A673 (cell line): ENCODE results near the gene FAAH. TPM values are rescaled to one million over a fixed set of nuclear protein-coding genes. Genes with fewer than 3 reads are reported as not detected.

ENCODE experiments used
- BruUV-seq: library from RNA; stranded (reverse); fragments of 400-500 nt; replicated peaks from 2 replicates; lab custom pipeline; 2021; lab: Mats Ljungman, UMichigan
- CTCF ChIA-PET: fragments of 300-600 bp; sonication (Branson Sonifier 250); formaldehyde crosslinking; loops from one replicate; lab custom pipeline; 2022; ENCODE audit warnings: antibody characterized with exemption; lab: Charles Lee
- POLR2A ChIA-PET: fragments of 300-600 bp; sonication (Branson Sonifier 250); formaldehyde crosslinking; loops from one replicate; lab custom pipeline; 2022; ENCODE audit warnings: antibody characterized with exemption; ENCODE audit not compliant: low non-redundant PET; lab: Charles Lee
- DNase-seq: peaks from one replicate; pipeline ENCODE4 v3.0.0-alpha.2; 2015; ENCODE audit warnings: low spot score
- H3K27ac ChIP-seq: fragments of 200-600 bp; sonication (generic); 2 replicates; pipeline ENCODE4 v1.5.1; 2016; ENCODE audit warnings: mixed run types, low read depth, mild to moderate bottlenecking, mixed read lengths, antibody characterized with exemption, low read length; ENCODE audit not compliant: poor library complexity, severe bottlenecking
- H3K27me3 ChIP-seq: fragments of 200-600 bp; sonication (generic); replicated peaks from 2 replicates; pipeline ENCODE4 v1.6.1; 2017; ENCODE audit warnings: mixed run types, low read depth, mild to moderate bottlenecking, mixed read lengths, antibody characterized with exemption, low read length; ENCODE audit not compliant: insufficient read depth, poor library complexity
- H3K36me3 ChIP-seq: fragments of 200-600 bp; sonication (generic); 2 replicates; pipeline ENCODE4 v1.6.1; 2016; ENCODE audit warnings: mixed run types, mild to moderate bottlenecking, mixed read lengths, antibody characterized with exemption, low read length; ENCODE audit not compliant: insufficient read depth, poor library complexity, severe bottlenecking
- H3K4me1 ChIP-seq: fragments of 200-600 bp; sonication (generic); 2 replicates; pipeline ENCODE4 v1.6.1; 2017; ENCODE audit warnings: mixed run types, mild to moderate bottlenecking, mixed read lengths, antibody characterized with exemption, low read length; ENCODE audit not compliant: insufficient read depth, poor library complexity, severe bottlenecking
- H3K4me3 ChIP-seq: fragments of 200-600 bp; sonication (generic); 2 replicates; pipeline ENCODE4 v1.5.1; 2016; ENCODE audit warnings: low read depth, mixed run types, mild to moderate bottlenecking, mixed read lengths, low read length; ENCODE audit not compliant: poor library complexity, severe bottlenecking
- H3K9me3 ChIP-seq: fragments of 200-600 bp; sonication (generic); 2 replicates; pipeline ENCODE4 v1.6.1; 2016; ENCODE audit warnings: mixed run types, low read depth, mild to moderate bottlenecking, mixed read lengths, antibody characterized with exemption, low read length; ENCODE audit not compliant: poor library complexity, severe bottlenecking
- CTCF ChIP-seq: fragments of 300-800, 200-600 bp; sonication (generic); conservative IDR thresholded peaks from 2 replicates; pipeline ENCODE4 v1.5.1; 2017; ENCODE audit warnings: low read depth, mild to moderate bottlenecking, antibody characterized with exemption, low read length, moderate library complexity, mixed read lengths
- EZH2 ChIP-seq: fragments of 200-600 bp; sonication (generic); IDR thresholded peaks from 2 replicates; pipeline ENCODE4 v1.6.1; 2017; ENCODE audit warnings: borderline replicate concordance, low read depth, mild to moderate bottlenecking, mixed read lengths, antibody characterized with exemption, low read length; ENCODE audit not compliant: poor library complexity, severe bottlenecking
- intact Hi-C: fragments of 100-400 bp; cut with micrococcal nuclease; formaldehyde crosslinking; loops from one replicate; pipeline ENCODE4 v1.10.0; 2022; ENCODE audit not compliant: unreplicated experiment
- total RNA-seq: library from RNA; stranded (reverse); gene quantifications from 2 replicates; pipeline ENCODE4 v1.2.3, GENCODE V29; 2021

Gene FAAH
- total RNA-seq, 1 experiment from 2014 or later, result 3.2 TPM

- ChIA-PET CTCF (no interaction called here), POLR2A (no interaction called here)
- BruUV-seq, result no TSS peak
Measured at GRCh38 chr1:46368791-46369190, 25.3 kb upstream of the FAAH start.

DNA sequence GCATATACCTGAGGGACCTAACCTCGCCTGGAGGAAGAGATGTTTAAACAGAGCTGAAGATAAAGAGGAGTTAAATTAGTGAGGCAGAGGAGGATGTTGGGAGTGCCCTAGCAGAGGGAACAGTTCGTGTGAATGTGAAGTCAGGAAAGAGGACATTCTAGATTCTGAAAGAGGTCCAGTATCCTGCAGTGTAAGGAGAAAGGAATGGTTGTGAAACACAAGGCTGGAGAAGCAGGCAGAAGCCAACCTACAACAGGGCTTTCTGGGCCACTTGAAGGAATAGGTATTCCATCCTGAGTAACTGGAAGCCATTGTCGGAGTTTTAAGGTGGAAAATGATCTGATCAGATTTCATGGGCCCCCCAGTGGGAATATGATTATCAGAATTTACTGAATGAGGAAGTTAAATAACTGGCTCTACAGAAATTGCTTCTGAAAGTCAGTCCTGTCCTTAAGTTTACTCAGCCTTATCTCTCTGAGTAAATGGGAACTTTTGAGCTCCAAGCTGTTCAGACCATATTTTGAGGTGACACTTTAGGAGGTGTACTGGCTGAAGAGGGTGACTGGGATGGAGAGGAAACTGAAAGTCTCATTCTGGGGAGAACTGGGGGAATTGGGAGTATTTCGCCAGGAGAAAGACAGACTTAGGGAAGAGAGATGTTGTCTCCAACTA lies 24.4 kb upstream of the FAAH start:
- Histone ChIP-seq H3K27me3 (no peaks in the 10 kb centered on the region), H3K27ac (no peak overlapping the region), H3K9me3 (no peaks in the 10 kb centered on the region), H3K36me3 (no peaks in the 10 kb centered on the region), H3K4me1 (no peaks in the 10 kb centered on the region), H3K4me3 (no peak overlapping the region)
- POLR2A ChIA-PET, result no interaction called here
- intact Hi-C loops, result no loop called here
- CTCF ChIA-PET, result no interaction called here
- no peak for DNase-seq
- BruUV-seq, result TSS peak; percentile 25
- no peak for TF ChIP-seq CTCF
- TF ChIP-seq EZH2, result no peak

More at GRCh38 chr1:46368791-46369190, 25.3 kb upstream of the FAAH start:
- Histone ChIP-seq H3K9me3 (no peaks in the 10 kb centered on the region), H3K4me3 (no peak overlapping the region), H3K36me3 (no peaks in the 10 kb centered on the region), H3K4me1 (no peaks in the 10 kb centered on the region), H3K27me3 (no peaks in the 10 kb centered on the region), H3K27ac (no peak overlapping the region)
- TF ChIP-seq EZH2 (no peak), CTCF (no peak)
- intact Hi-C loops, result no loop called here
- no peak for DNase-seq

GRCh38 chr1:46370214-46370633 lies 23.9 kb upstream of the FAAH start:
- Histone ChIP-seq H3K9me3 (no peaks in the 10 kb centered on the region), H3K27me3 (no peaks in the 10 kb centered on the region), H3K4me3 (no peak overlapping the region), H3K27ac (no peak overlapping the region), H3K36me3 (no peaks in the 10 kb centered on the region), H3K4me1 (no peaks in the 10 kb centered on the region)
- no TSS peak for BruUV-seq
- intact Hi-C loops, result no loop called here
- no peak for TF ChIP-seq EZH2
- no peak for TF ChIP-seq CTCF
- ChIA-PET CTCF (no interaction called here), POLR2A (no interaction called here)
- no peak for DNase-seq
